K562 (cell line): ENCODE results near the gene RUNX1. TPM values are rescaled to one million over a fixed set of nuclear protein-coding genes. Genes with fewer than 3 reads are reported as not detected.
A peak's percentile ranks its signal among the peaks of the same experiment; 100 is the strongest.

Experiments
- HDAC8 ChIP-seq: fragments of 450-650 bp; IDR thresholded peaks from 2 replicates; pipeline ENCODE4 v1.6.1; 2016; ENCODE audit warnings: mild to moderate bottlenecking, missing genetic modification characterization, moderate library complexity, missing compliant biosample characterization
- NR4A1 ChIP-seq, 2 experiments: fragments of 250-450 bp in 1 of 2; fragments of 450-650 bp in 1 of 2; sonication (Bioruptor Pico) in 1 of 2; IDR thresholded peaks; 2 replicates each; pipeline versions ENCODE4 v1.4.0 to v1.6.1; 2016 to 2020; ENCODE audit warnings: mild to moderate bottlenecking in 2 of 2, missing compliant biosample characterization in 1 of 2, missing genetic modification characterization in 1 of 2, moderate library complexity in 1 of 2
- RBM25 ChIP-seq: fragments of 200-400 bp; formaldehyde crosslinking; IDR thresholded peaks from 2 replicates; pipeline ENCODE4 v1.6.1; 2018; ENCODE audit warnings: low read length, low read depth, moderate library complexity; ENCODE audit not compliant: severe bottlenecking
- RBM39 ChIP-seq: fragments of 200-400 bp; formaldehyde crosslinking; optimal IDR thresholded peaks from 2 replicates; pipeline ENCODE3; 2018; ENCODE audit warnings: low read depth, low read length
- ZBTB12 ChIP-seq: fragments of 250-450 bp; sonication (Bioruptor Pico); IDR thresholded peaks from 2 replicates; pipeline ENCODE4 v1.4.0; 2020
- ZNF184 ChIP-seq: sonication (generic); formaldehyde crosslinking; IDR thresholded peaks from 2 replicates; pipeline ENCODE4 v1.5.0; 2020; ENCODE audit warnings: missing genetic modification reagents
- ZNF277 ChIP-seq: fragments of 250-450 bp; sonication (Bioruptor Pico); IDR thresholded peaks from 2 replicates; pipeline ENCODE4 v1.8.0; 2022; ENCODE audit warnings: inconsistent platforms, mild to moderate bottlenecking, moderate library complexity, borderline replicate concordance
- ZNF3 ChIP-seq: fragments of 250-450 bp; sonication (Bioruptor Pico); IDR thresholded peaks from 2 replicates; pipeline ENCODE4 v1.5.0; 2021; ENCODE audit warnings: mild to moderate bottlenecking, moderate library complexity
- ZNF586 ChIP-seq: fragments of 450-650 bp; formaldehyde crosslinking; conservative IDR thresholded peaks from 2 replicates; pipeline ENCODE4 v1.4.0; 2020; ENCODE audit warnings: mild to moderate bottlenecking, moderate library complexity
- ZNF780A ChIP-seq: fragments of 250-450 bp; sonication (Bioruptor Pico); IDR thresholded peaks from 2 replicates; pipeline ENCODE4 v1.5.0; 2021; ENCODE audit warnings: mild to moderate bottlenecking
- polyA plus RNA-seq, 8 experiments: library from polyadenylated mRNA; depleted of rRNA in 4 of 8; stranded (reverse) in 5 of 8; unstranded in 3 of 8; fragments of >200 nt; fragmentation: Nextera tagmentation in 2 of 8; fragmentation: Illumina TruSeq in 1 of 8; extraction: Ambion mirVana in 2 of 8; extraction: Trizol in 1 of 8; gene quantifications; 2 replicates each; pipeline versions ENCODE4 v1.2.1 to v1.2.3, GENCODE V29; 2011 to 2014; ENCODE audit warnings: inconsistent platforms in 1 of 8, missing spikeins in 1 of 8
- total RNA-seq, 7 experiments: library from RNA; depleted of rRNA in 6 of 7; stranded (reverse); fragments of >200 nt in 6 of 7; fragmentation: Illumina TruSeq in 2 of 7; extraction: Trizol in 2 of 7; gene quantifications; 2 replicates each; pipeline versions ENCODE4 v1.2.1 to v1.2.3, GENCODE V29; 2011 to 2021; ENCODE audit warnings: low replicate concordance in 1 of 7
- TF ChIP-seq, protein P1 (sequence below): sonication (generic); formaldehyde crosslinking; IDR thresholded peaks from 2 replicates; pipeline ENCODE4 v1.9.0; 2022; ENCODE audit warnings: mild to moderate bottlenecking, missing genetic modification reagents
- TF ChIP-seq, protein P2 (sequence below): fragments of 250-450 bp; sonication (Bioruptor Pico); IDR thresholded peaks from 2 replicates; pipeline ENCODE4 v1.8.0; 2022; ENCODE audit warnings: moderate library complexity, mild to moderate bottlenecking, inconsistent platforms
- TF ChIP-seq, protein P3 (sequence below): sonication (generic); formaldehyde crosslinking; IDR thresholded peaks from 2 replicates; pipeline ENCODE4 v1.8.0; 2022; ENCODE audit warnings: missing genetic modification reagents, mild to moderate bottlenecking, moderate library complexity, borderline replicate concordance
- TF ChIP-seq, protein P4 (sequence below), 3 experiments: IDR thresholded peaks in 2 of 3; conservative IDR thresholded peaks in 1 of 3; 2 replicates each; pipeline ENCODE4 v1.5.1; 2011 to 2012; ENCODE audit warnings: low read length in 3 of 3, mild to moderate bottlenecking in 3 of 3, control low read depth in 2 of 3, improper control_type of control experiment in 1 of 3, inconsistent platforms in 1 of 3, low read depth in 1 of 3, mixed read lengths in 1 of 3, moderate library complexity in 1 of 3; ENCODE audit not compliant: insufficient read depth in 2 of 3

Gene RUNX1
- total and polyA plus RNA-seq, 9 of the 15 experiments (the other 6 are each of a cell fraction or from before 2014, with no cell fraction given), result 2.2 to 68.6 (median 17.8) TPM

DNA sequence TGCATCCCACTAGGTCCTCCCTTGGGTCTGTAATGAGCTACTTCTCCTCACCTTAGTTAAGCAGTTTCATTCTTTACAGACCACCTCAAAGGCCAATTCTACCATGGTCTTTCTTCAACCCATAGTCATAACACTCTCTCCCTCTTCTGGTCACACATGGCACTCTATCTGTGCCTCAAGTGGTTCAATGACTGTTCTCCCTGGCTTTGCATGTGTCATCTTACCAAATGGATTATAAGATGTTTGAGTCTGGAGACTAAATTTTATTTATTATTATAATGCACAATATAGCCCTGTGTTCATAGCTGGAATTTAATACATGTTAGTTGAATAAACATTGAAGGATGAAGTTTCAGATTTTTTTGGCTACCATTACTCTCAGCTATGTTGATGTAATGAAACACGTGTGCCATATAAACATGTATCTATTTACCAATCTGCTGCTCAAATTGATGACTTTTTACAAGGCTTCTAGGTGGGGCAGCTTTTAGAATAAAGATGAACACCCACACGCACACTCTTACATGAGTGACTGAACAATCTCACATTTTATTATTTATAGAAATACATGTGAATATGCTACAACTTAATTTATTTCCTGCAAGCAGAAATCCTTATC is 102.1 kb downstream of the RUNX1 start (continued):
- TF ChIP-seq ZNF277 (CRISPR knock-in tag) (no peak), HDAC8 (tag) (no peak), RBM39 (no peak), ZNF184 (CRISPR knock-in tag) (no peak), ZNF586 (CRISPR knock-in tag) (no peak), NR4A1 (CRISPR knock-in tag; IDR thresholded peaks at IDR 0.05) (no peak), NR4A1 (tag; IDR thresholded peaks at IDR 0.05) (no peak), ZBTB12 (CRISPR knock-in tag) (no peak), ZNF780A (no peak), ZNF3 (no peak), RBM25 (no peak)
- TF ChIP-seq, protein P1, sequence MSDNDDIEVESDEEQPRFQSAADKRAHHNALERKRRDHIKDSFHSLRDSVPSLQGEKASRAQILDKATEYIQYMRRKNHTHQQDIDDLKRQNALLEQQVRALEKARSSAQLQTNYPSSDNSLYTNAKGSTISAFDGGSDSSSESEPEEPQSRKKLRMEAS (CRISPR knock-in tag), result no peak
- TF ChIP-seq, protein P2, sequence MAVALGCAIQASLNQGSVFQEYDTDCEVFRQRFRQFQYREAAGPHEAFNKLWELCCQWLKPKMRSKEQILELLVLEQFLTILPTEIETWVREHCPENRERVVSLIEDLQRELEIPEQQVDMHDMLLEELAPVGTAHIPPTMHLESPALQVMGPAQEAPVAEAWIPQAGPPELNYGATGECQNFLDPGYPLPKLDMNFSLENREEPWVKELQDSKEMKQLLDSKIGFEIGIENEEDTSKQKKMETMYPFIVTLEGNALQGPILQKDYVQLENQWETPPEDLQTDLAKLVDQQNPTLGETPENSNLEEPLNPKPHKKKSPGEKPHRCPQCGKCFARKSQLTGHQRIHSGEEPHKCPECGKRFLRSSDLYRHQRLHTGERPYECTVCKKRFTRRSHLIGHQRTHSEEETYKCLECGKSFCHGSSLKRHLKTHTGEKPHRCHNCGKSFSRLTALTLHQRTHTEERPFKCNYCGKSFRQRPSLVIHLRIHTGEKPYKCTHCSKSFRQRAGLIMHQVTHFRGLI, result no peak
- TF ChIP-seq, protein P3, sequence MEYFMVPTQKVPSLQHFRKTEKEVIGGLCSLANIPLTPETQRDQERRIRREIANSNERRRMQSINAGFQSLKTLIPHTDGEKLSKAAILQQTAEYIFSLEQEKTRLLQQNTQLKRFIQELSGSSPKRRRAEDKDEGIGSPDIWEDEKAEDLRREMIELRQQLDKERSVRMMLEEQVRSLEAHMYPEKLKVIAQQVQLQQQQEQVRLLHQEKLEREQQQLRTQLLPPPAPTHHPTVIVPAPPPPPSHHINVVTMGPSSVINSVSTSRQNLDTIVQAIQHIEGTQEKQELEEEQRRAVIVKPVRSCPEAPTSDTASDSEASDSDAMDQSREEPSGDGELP (CRISPR knock-in tag), result no peak
- TF ChIP-seq, protein P4, sequence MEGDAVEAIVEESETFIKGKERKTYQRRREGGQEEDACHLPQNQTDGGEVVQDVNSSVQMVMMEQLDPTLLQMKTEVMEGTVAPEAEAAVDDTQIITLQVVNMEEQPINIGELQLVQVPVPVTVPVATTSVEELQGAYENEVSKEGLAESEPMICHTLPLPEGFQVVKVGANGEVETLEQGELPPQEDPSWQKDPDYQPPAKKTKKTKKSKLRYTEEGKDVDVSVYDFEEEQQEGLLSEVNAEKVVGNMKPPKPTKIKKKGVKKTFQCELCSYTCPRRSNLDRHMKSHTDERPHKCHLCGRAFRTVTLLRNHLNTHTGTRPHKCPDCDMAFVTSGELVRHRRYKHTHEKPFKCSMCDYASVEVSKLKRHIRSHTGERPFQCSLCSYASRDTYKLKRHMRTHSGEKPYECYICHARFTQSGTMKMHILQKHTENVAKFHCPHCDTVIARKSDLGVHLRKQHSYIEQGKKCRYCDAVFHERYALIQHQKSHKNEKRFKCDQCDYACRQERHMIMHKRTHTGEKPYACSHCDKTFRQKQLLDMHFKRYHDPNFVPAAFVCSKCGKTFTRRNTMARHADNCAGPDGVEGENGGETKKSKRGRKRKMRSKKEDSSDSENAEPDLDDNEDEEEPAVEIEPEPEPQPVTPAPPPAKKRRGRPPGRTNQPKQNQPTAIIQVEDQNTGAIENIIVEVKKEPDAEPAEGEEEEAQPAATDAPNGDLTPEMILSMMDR (IDR thresholded peaks at IDR 0.05 in 2 of 3, conservative IDR thresholded peaks at IDR 0.05 in 1 of 3; ENCODE audit: insufficient read depth in 2 of 3, low read depth in 1 of 3, low read length in 3 of 3), result peak in 1 of 3 experiments; percentile 51; a peak in 4 of 6 replicates
